Coronary artery (tissue), 2 donors: ENCODE measurements around the gene UBTF.

Experiments used
- DNase-seq: peaks from one replicate; pipeline ENCODE4 v3.0.0-alpha.2; 2017; ENCODE audit warnings: low spot score
- H3K27ac ChIP-seq, 2 donors: fragments of 200-600 bp; sonication (generic); one replicate each; pipeline ENCODE4 v1.5.1; 2016 to 2019
- H3K4me3 ChIP-seq: fragments of 200-600 bp; sonication (generic); 2 replicates; pipeline ENCODE4 v1.5.1; 2016; ENCODE audit warnings: mild to moderate bottlenecking, moderate library complexity
- TF ChIP-seq, protein P1 (sequence below): fragments of 200-600 bp; sonication (generic); IDR thresholded peaks from one replicate; pipeline ENCODE4 v1.5.1; 2019; ENCODE audit warnings: antibody characterized with exemption

Gene UBTF

DNA sequence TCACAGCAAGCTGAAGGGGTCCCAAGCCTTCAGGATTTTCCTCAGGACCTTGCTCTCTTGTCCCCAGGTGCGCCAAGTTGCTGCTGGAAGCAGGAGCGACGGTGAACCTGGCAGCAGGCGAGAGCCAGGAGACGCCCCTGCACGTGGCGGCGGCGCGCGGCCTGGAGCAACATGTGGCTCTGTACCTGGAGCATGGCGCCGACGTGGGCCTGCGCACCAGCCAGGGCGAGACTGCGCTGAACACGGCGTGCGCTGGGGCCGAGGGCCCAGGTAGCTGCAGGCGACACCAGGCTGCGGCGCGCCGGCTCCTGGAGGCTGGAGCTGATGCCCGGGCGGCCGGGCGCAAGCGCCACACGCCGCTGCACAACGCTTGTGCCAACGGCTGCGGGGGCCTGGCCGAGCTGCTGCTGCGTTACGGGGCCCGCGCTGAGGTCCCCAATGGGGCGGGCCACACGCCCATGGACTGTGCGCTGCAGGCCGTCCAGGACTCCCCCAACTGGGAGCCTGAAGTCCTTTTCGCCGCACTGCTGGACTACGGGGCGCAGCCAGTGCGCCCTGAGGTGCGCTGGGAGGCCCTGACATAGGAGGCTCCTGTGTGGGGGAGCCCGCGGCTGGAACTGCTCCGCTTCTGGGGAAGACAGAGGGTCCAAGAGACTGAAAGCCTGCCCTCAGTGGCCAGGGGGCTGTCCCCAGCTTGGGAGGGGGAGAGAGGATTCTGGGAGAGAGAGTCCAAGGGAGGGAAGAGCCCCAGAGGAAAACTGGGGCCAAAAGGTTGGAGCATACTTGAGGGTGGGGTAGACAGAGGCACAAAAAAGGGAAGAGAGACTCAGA, 42.6 kb downstream of the UBTF start:
- no peak overlapping the region for H3K4me3 ChIP-seq
- TF ChIP-seq, protein P1, sequence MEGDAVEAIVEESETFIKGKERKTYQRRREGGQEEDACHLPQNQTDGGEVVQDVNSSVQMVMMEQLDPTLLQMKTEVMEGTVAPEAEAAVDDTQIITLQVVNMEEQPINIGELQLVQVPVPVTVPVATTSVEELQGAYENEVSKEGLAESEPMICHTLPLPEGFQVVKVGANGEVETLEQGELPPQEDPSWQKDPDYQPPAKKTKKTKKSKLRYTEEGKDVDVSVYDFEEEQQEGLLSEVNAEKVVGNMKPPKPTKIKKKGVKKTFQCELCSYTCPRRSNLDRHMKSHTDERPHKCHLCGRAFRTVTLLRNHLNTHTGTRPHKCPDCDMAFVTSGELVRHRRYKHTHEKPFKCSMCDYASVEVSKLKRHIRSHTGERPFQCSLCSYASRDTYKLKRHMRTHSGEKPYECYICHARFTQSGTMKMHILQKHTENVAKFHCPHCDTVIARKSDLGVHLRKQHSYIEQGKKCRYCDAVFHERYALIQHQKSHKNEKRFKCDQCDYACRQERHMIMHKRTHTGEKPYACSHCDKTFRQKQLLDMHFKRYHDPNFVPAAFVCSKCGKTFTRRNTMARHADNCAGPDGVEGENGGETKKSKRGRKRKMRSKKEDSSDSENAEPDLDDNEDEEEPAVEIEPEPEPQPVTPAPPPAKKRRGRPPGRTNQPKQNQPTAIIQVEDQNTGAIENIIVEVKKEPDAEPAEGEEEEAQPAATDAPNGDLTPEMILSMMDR = no peak
- no peak overlapping the region for H3K27ac ChIP-seq
- DNase-seq = no peak

DNA sequence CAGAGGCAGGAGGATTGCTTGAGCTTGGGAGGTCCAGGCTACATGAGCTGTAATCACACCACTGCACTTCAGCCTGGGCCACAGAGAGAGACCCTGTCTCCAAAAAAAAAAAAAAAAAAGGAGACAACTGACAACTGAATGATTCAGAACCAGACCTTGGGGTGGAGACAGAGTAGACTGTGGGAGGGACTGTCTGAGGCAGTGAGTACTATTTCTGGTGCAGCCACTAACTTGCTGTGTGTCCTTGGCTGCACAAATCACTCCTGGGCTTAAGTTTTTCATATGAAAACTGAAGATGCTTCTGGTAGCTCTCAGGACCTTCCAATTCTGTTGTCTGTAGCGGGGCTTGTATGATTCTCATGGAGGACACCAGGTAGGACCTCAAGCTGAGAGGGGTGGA, 43.2 kb downstream of the UBTF start:
- Histone ChIP-seq H3K27ac (no peak overlapping the region), H3K4me3 (no peak overlapping the region)
- no peak for DNase-seq
- TF ChIP-seq, protein P1 = no peak

DNA sequence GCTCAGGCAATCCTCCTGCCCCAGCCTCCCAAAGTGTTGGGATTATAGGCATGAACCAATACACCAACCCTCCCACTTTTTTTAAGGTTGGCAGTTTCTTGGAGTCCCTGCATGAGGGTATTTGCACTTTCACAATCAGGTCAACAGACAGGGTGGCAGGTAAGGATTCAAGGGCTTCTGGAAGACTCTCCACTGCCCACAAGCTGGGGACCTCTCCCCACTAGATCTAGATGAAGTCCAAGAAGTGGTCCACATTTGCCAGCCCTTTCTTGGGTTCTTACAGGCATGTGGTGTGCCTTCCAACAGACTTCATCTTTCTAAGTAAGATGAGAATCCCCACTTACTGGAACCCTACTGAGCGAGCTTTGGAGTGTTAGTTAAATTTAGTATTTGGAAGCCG, 45.0 kb downstream of the UBTF start:
- Histone ChIP-seq H3K4me3 (no peak overlapping the region), H3K27ac (no peak overlapping the region)
- TF ChIP-seq, protein P1 = no peak
- no peak for DNase-seq

DNA sequence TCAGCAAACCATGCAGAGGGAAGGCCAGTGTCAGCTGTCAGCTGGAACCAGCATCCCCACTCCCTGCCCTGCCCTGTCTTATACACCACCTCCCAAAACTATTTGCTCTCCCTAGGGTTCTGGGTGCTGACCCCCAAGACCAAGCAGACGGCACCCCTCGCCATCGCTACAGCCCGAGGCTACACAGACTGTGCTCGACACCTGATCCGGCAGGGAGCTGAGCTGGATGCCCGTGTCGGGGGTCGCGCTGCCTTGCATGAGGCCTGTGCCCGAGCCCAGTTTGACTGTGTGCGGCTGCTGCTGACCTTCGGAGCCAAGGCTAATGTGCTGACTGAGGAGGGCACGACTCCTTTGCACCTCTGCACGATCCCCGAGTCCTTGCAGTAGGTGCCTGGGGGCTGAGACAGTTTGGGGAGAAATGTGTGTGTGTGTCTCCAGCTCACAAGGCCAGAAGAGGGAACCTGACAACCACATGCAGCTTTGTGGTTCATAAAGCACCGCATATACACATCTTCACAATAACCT, 47.5 kb downstream of the UBTF start:
- DNase-seq = no peak
- TF ChIP-seq, protein P1 = no peak
- Histone ChIP-seq H3K27ac (no peak overlapping the region), H3K4me3 (no peak overlapping the region)

DNA sequence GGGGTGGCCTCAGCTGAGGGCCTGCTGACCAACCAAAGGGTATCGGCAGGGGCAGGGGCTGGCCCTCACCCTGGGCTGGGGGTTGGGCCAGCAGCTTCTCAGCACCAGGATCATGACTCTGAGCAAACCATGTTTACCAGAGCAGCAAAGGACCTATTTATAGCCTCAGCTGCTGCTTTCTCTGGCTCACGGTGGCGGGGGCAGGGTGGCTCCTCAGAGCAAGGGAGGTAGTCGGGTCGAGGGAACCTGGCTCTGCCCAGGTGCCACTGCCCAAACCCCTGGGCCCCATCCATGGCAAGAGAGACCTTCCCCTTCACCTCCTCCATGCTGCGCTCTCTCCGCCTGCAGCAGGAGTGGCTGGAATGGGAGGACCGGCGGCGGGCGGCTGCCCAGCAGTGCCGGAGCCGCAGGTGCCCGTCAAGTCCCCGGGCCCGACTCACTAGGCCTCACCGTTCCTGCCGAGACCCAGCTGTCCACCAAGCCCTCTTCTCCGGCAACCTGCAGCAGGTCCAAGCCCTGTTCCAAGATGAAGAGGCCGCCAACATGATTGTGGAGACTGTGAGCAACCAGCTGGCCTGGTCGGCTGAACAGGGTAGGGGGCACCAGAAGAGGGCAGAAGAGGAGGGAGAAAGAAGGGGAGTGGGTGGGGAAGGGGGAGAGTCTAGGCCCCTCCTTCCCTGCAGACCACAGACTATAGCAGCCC, 48.8 kb downstream of the UBTF start, which contains the start of gene ASB16:
ASB16 (plus strand) TSS at position 206 of the 703 bp plus-strand sequence; CDS start at position 292, 86 bp downstream.
- Histone ChIP-seq H3K4me3 (peak within 1 kb of the TSS; percentile 67), H3K27ac (peak within 1 kb of the TSS; percentile 77 to 83)
- TF ChIP-seq, protein P1 = no peak
- DNase-seq = no peak

DNA sequence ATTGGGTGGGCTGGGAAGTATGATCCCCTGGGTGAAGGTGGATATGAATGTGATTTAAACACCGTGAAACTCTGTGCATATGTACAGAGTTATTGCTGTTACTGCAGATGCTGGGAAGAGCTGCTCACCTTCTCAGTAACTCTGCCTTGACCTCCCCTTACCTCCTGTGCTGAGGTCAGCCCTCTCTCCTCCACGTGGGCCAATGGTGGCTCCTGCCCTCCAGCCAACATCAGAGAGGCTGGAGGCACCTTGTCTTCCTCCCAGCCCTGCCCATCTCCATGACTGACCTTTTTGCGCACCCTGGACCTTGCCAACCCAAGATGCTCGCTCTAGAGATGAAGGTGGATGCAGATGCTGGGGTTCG, 49.4 kb downstream of the UBTF start:
- TF ChIP-seq, protein P1 = no peak
- DNase-seq = no peak
- Histone ChIP-seq H3K27ac (peak overlapping the region; percentile 77 to 83), H3K4me3 (peak overlapping the region; percentile 67)
